ENCODE measurements around the gene CACNA2D3. TPM values are rescaled to one million over a fixed set of nuclear protein-coding genes. Genes with fewer than 3 reads are reported as not detected.
A peak's percentile ranks its signal among the peaks of the same experiment; 100 is the strongest.

Gene CACNA2D3
- total RNA-seq = 0.17 and 0.55 TPM in 2 replicates

- peaks cover 9% of the 10 kb centered on the region for H3K27me3 ChIP-seq (ENCODE audit: control insufficient read depth, insufficient read depth, low read length)
Measured at GRCh38 chr3:54122324-54123002, at the start of gene CACNA2D3. CACNA2D3 (plus strand) TSS chr3:54122552.

GRCh38 chr3:54073386-54073785 lies 49.0 kb upstream of the CACNA2D3 start:
- DNase-seq (ENCODE audit: low read depth) = no peak
- Histone ChIP-seq H3K36me3 (ENCODE audit: control insufficient read depth, insufficient read depth, low read length) (no peaks in the 10 kb centered on the region), H3K4me3 (ENCODE audit: low read depth, low read length) (no peak overlapping the region), H3K27me3 (ENCODE audit: control insufficient read depth, insufficient read depth, low read length) (peaks cover 6% of the 10 kb centered on the region)
- TF ChIP-seq CTCF (IDR thresholded peaks at IDR 0.05; ENCODE audit: insufficient read depth, low read length, poor library complexity, severe bottlenecking) = no peak

More at GRCh38 chr3:54122324-54123002, at the start of gene CACNA2D3:
- Histone ChIP-seq H3K4me3 (ENCODE audit: low read depth, low read length) (peak within 1 kb of the TSS; percentile 54), H3K36me3 (ENCODE audit: control insufficient read depth, insufficient read depth, low read length) (no peaks in the 10 kb centered on the region)
- TF ChIP-seq CTCF (IDR thresholded peaks at IDR 0.05; ENCODE audit: insufficient read depth, low read length, poor library complexity, severe bottlenecking) = no peak
- DNase-seq (ENCODE audit: low read depth) = no peak

GRCh38 chr3:54079314-54079713 lies 43.0 kb upstream of the CACNA2D3 start:
- no peak for TF ChIP-seq CTCF (IDR thresholded peaks at IDR 0.05; ENCODE audit: insufficient read depth, low read length, poor library complexity, severe bottlenecking)
- no peak overlapping the region for H3K4me3 ChIP-seq (ENCODE audit: low read depth, low read length)
- no peaks in the 10 kb centered on the region for H3K36me3 ChIP-seq (ENCODE audit: control insufficient read depth, insufficient read depth, low read length)
- DNase-seq (ENCODE audit: low read depth) = no peak
- H3K27me3 ChIP-seq (ENCODE audit: control insufficient read depth, insufficient read depth, low read length) = peaks cover 10% of the 10 kb centered on the region

- no peaks in the 10 kb centered on the region for H3K36me3 ChIP-seq (ENCODE audit: control insufficient read depth, insufficient read depth, low read length)
- DNase-seq (ENCODE audit: low read depth) = no peak
- peaks cover 10% of the 10 kb centered on the region for H3K27me3 ChIP-seq (ENCODE audit: control insufficient read depth, insufficient read depth, low read length)
- H3K4me3 ChIP-seq (ENCODE audit: low read depth, low read length) = no peak overlapping the region
- TF ChIP-seq CTCF (IDR thresholded peaks at IDR 0.05; ENCODE audit: insufficient read depth, low read length, poor library complexity, severe bottlenecking) = no peak
Measured at GRCh38 chr3:54079730-54080325, 42.5 kb upstream of the CACNA2D3 start.

- Histone ChIP-seq H3K4me3 (ENCODE audit: low read depth, low read length) (no peak overlapping the region), H3K27me3 (ENCODE audit: control insufficient read depth, insufficient read depth, low read length) (peaks cover 14% of the 10 kb centered on the region), H3K36me3 (ENCODE audit: control insufficient read depth, insufficient read depth, low read length) (no peaks in the 10 kb centered on the region)
- DNase-seq (ENCODE audit: low read depth) = no peak
- TF ChIP-seq CTCF (IDR thresholded peaks at IDR 0.05; ENCODE audit: insufficient read depth, low read length, poor library complexity, severe bottlenecking) = no peak
Measured at GRCh38 chr3:54083921-54084320, 38.4 kb upstream of the CACNA2D3 start.
